Activated gamma-delta T cell treated with anti-CD3 and anti-CD28 coated beads, Interleukin-2, amount 50 U/mL, for 16 hours (primary cell): ENCODE data around the gene PAM.

Source experiments
- DNase-seq: peaks from one replicate; pipeline ENCODE4 v3.0.0-alpha.2; 2020; ENCODE audit warnings: low read depth

Gene PAM

GRCh38 chr5:102754767-102755431 is at the start of gene PAM:
Gene PAM (plus strand): TSS chr5:102755305. CDS start chr5:102866196, 110,891 bp downstream.
- peak; percentile 53 for DNase-seq

DNA sequence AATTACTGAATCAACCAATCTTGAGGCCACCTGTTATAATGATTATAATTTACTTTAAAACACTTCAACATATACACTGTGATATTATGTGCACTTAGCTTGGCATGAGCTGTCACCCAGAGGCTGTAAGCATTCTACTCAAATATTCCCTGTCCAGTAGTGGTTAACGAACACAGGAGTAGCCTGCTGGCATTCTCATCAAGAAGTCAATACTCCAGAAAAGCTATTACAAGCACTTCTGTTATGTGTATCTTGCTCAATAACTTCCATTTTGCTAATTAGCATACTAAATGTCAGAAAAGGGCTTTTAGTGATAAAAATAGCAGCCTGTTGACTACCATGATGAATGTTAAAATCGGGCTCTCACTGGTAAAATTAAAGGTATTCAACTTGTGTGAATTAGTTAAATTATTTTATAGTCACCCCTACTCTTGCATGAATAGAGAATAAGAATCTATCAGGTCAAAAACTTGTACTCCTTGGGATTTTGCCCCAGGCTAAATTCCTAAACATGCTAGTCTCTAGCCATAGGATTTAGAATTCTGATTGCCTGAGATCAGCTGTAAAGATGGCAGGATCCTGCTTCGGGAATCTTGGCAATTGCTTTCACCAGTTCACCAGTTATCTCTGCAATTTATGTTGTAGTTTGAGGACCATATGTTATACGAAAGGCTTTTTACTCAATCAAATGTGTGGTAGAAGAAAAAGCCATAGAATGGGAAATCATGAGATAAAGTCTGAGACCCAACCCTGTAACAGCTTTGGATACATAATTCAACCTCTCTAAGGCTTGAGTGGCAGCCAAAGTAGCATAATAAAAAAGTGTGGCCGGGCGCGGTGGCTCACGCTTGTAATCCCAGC is 43.4 kb upstream of the PAM start:
- DNase-seq = no peak

- DNase-seq = no peak
Observed at GRCh38 chr5:102713278-102713677, 41.8 kb upstream of the PAM start.

DNA sequence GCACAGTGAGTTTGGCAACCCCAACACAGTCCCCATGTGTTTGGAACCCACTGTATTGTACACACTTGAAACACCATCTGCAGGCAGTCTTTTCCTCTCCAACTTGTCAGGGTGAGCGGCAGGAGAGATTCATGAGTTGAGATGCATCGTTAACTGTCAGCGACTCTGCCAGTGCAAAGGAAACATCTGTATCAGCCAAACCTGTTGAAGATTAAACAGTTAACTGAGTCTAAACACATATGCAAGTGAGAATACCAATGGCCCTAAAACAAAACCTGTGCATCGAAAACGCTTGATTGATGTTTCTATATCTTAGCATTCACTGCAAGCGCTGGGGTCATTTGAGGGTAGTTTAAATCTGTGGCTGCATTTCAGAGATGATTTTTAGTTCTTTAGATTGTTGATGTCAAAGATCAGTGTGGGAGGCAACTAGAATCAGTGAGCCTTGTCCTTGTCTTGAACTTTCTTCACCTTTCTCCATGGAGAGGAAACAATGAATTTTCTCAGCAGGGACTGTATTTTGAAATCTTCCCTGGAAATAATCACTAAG is 41.3 kb upstream of the PAM start:
- no peak for DNase-seq

DNA sequence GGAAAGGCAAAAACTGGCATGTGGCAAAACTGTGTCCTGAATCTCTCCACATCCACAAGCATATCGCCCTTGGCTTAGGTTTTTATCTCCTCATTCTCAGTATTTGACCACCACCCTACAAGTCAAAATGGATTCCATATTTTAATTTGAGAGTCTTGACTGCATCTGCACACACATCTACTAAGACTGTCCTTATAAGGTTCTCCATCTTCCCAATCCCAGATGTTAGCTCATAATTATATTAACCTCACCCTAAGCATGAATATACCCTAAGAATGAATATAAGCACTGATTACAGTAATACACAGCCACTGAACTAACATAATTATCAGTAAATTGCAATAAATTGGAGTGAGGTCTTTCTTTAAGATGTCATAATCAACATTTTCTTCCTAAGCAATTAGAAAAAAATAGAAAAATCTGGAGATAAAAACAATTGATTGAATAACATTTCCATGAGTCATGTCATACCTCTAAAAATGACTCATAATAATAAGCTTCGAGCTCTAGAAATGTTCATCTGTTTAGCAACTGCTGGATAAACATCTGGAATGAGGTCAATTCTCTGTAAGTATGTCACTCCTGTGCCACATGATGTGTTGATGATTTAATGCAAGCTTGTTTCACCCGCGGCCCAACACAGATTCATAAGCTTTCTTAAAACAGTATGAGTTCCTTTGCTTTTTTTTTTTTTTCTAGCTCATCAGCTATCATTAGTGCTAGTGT is 39.9 kb upstream of the PAM start:
- DNase-seq = no peak

- DNase-seq = no peak
Observed at GRCh38 chr5:102716017-102716416, 39.1 kb upstream of the PAM start.

GRCh38 chr5:102718819-102719218 is 36.3 kb upstream of the PAM start:
- no peak for DNase-seq

- DNase-seq = no peak
Observed at GRCh38 chr5:102719886-102720285, 35.2 kb upstream of the PAM start.

GRCh38 chr5:102720969-102721368 is 34.1 kb upstream of the PAM start:
- no peak for DNase-seq

DNA sequence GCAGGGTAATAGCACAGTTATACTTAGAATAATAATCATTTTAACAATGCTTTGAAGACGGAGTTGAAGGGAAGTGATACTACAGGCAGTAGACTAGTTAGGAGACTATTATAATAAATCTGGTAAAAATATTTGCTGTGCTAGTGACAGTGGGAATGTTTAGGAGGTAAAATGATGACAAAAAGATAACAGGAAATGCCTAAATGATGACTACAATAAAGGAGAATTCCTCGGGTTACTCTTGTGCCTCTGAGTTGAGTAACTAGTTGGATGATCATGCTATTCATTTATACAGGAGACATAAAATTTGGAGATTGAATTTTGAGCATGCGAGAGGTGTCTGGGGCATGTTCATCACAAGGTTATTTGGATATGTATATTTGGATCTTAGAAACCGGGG is 32.2 kb upstream of the PAM start:
- DNase-seq = no peak

DNA sequence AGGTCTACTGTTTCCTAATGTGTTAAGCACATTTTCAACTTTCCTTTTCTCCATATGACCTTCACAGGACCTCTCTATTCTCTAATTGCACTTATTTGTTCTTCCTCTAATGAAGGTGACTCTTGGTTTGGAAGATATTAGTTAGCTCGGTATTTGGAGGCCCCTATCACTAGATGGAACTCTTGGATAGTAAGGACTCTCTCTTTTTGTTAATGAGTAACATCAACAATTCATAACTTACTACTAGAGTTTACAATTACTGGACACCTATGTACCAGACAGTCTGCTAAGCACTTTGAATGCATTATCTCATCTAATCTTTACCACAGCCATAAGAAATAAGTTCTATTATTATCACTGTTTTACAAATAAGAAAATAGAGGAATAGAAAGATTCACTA is 23.4 kb upstream of the PAM start:
- DNase-seq = no peak

- no peak for DNase-seq
Observed at GRCh38 chr5:102733534-102733933, 21.6 kb upstream of the PAM start.

DNA sequence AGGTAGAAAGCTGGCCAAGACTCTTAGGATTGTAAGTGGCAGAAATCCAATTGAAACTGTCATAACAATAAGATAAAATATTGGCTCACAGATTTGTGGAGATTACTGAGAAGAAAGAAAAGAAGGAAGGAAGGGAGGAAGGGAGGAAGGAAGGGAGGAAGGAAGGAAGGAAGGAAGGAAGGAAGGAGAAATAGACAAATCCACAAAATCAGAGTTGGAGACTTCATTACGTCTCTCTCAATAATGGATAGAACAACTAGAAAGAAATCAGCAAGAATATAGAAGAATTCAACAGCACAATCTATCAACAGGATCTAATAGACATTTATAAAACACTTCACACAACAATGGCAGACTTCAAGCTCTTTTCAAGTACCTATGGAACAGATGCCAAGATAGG is 17.9 kb upstream of the PAM start:
- DNase-seq = no peak

GRCh38 chr5:102737805-102738469 is 17.2 kb upstream of the PAM start:
- no peak for DNase-seq

GRCh38 chr5:102740515-102740914 is 14.6 kb upstream of the PAM start:
- no peak for DNase-seq

- DNase-seq = no peak
Observed at GRCh38 chr5:102742215-102742614, 12.9 kb upstream of the PAM start.

DNA sequence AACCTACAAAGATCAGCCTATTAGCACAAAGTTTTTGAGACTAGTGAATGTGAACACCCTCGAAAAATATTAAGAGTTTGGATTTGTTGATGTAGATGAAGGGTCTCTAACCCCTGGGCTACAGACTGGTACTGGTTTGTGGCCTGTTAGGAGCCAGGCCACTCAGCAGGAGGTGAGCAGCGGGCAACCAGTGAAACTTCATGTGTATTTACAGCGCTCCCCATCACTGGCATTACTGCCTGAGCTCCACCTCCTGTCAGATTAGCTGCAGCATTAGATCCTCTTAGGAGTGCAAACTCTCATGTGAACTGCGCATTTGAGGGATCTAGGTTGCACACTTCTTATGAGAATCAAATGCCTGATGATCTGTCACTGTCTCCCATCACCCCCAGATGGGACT is 11.2 kb upstream of the PAM start:
- no peak for DNase-seq

- DNase-seq = no peak
Observed at GRCh38 chr5:102747386-102748166, 7.5 kb upstream of the PAM start.

DNA sequence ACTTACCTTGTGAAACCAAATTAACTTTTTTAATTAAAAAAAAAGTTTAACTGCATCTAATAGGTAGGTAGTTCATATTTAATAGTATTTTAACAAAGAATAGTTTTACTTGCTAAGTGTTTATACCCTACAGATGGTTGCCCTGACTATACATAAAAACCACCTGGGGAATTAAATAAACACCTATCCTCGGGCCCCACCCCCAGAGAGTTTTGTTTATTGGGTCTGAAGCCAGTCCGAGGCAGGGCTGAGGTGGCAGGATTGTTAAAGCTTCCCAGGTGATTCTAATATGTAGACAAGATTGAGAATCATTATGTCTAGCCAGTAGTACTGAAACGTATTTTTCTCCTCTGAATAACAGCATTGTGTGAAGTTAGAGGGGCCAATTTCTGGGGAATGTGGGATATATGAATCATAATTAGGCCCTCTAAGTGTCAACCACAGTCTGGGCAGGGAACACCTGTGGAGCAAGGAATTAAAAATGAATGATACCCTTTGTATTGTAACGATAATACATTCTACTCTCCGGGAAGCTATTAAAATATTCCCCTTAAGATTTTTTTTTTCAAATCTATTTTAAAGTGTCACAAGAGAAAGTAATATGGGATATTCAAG is 5.6 kb upstream of the PAM start:
- DNase-seq = no peak

DNA sequence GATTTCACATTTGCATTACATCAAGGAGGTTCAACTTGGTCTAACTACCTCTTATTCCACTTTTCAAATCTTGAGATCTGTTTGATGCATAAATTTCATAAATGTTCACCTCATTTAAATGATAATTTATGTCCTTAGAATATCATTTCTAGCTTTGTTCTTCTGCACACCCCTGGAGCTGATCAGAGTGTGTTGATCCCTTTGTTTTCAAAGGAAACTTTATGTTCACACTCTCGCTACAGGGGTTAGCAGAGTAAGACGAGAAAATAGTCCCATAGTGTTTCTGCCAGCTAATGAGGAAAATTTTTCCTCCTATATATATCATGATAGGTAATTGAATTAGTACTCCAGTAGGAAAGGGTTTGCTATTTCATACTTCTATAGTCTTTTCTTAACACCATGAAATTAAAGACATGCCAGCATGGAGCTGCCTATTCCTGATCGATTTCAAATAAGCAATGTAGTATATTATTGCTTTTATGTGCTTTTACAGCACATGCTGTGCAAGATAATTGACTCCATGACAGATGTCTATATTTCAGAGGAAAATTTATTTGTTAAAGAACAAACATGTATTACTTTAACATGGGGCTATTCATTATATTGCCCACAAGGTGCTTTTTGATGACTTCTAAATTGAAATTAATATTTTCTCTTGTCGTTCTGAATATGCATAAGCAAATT is 4.8 kb upstream of the PAM start:
- no peak for DNase-seq
